Upper lobe of left lung (tissue), 6 donors: ENCODE measurements around the gene INSM1. TPM values are rescaled to one million over a fixed set of nuclear protein-coding genes. Genes with fewer than 3 reads are reported as not detected.

Source experiments
- ATAC-seq, 2 donors: fragments of 200-7000 bp; cut with Tn5 transposase; one replicate each; pipeline ENCODE4 v1.9.1; 2022; ENCODE audit warnings: mild to moderate bottlenecking in 2 of 2, moderate library complexity in 2 of 2; ENCODE audit not compliant: low FRiP score in 2 of 2
- DNase-seq, 2 donors: peaks; one replicate each; pipeline ENCODE4 v3.0.0-alpha.2; 2019 to 2020
- H3K27ac ChIP-seq, 4 donors: fragments of 200-600 bp; sonication (generic); one replicate each; pipeline ENCODE4 v1.5.1; 2016 to 2019
- H3K27me3 ChIP-seq, 4 donors: fragments of 200-600 bp; sonication (generic); one replicate each; pipeline ENCODE4 v1.5.1; 2017 to 2019
- H3K36me3 ChIP-seq, 4 donors: fragments of 200-600 bp; sonication (generic); one replicate each; pipeline ENCODE4 v1.5.1; 2016 to 2019
- H3K4me1 ChIP-seq, 4 donors: fragments of 200-600 bp; sonication (generic); one replicate each; pipeline ENCODE4 v1.5.1; 2018 to 2019
- H3K4me3 ChIP-seq, 4 donors: fragments of 200-600 bp; sonication (generic); one replicate each; pipeline ENCODE4 v1.5.1; 2017 to 2019; ENCODE audit warnings: mild to moderate bottlenecking in 2 of 4, moderate library complexity in 1 of 4
- H3K9me3 ChIP-seq, 4 donors: fragments of 200-600 bp; sonication (generic); one replicate each; pipeline ENCODE4 v1.5.1; 2018 to 2019
- CTCF ChIP-seq, 6 experiments: fragments of 450-650 bp in 4 of 6; fragments of 200-600 bp in 2 of 6; sonication (generic) in 2 of 6; IDR thresholded peaks; one replicate each; pipeline ENCODE4 v1.5.1; 2016 to 2019; ENCODE audit warnings: antibody characterized with exemption in 6 of 6
- EP300 ChIP-seq, 4 donors: sonication (generic); formaldehyde crosslinking; IDR thresholded peaks; one replicate each; pipeline ENCODE4 v1.5.1; 2017; ENCODE audit warnings: antibody characterized with exemption in 4 of 4, control low read depth in 2 of 4
- POLR2A ChIP-seq, 4 donors: fragments of 450-650 bp; IDR thresholded peaks; one replicate each; pipeline ENCODE4 v1.5.1; 2016 to 2017; ENCODE audit warnings: antibody characterized with exemption in 4 of 4, mild to moderate bottlenecking in 2 of 4
- POLR2AphosphoS5 ChIP-seq, 2 donors: sonication (generic); formaldehyde crosslinking; IDR thresholded peaks; one replicate each; pipeline ENCODE4 v1.5.1; 2017; ENCODE audit warnings: antibody characterized with exemption in 2 of 2
- WGBS, 2 donors: methylation state at CpG; one replicate each; pipeline ENCODE4 v1.1.5; 2017 to 2018; 5-methylcytosine and 5-hydroxymethylcytosine counted together
- total RNA-seq, 6 donors: library from RNA; depleted of rRNA in 4 of 6; stranded (reverse); fragments of >200 nt in 4 of 6; gene quantifications; one replicate each; pipeline versions ENCODE4 v1.1.0 to v1.2.1, GENCODE V29; 2016 to 2021
- donor health status: DM: no; HTN: no; CAD: no; lungs with moderate emphysema.
- donor health status: DM: no; HTN: yes; CAD: no; lungs with severe emphysema.

The INSM1 gene
- total RNA-seq, 6 donors from 2014 or later: not detected

- 0 to 7% methylated on average over 3 to 62 of the region's 63 CpGs for WGBS, 2 donors
- H3K27me3 ChIP-seq: peaks cover 0 to 79% (median 53%) of the 10 kb centered on the region in 4 donors
- peaks cover 35 to 59% (median 41%) of the 10 kb centered on the region in 4 donors for H3K4me1 ChIP-seq
- H3K9me3 ChIP-seq: no peaks in the 10 kb centered on the region
- ATAC-seq (no peak), DNase-seq (peak in 1 of 2 donors; percentile 77)
- TF ChIP-seq EP300 (IDR thresholded peaks at IDR 0.05) (no peak), CTCF (IDR thresholded peaks at IDR 0.05) (no peak), POLR2A (IDR thresholded peaks at IDR 0.05) (no peak), POLR2AphosphoS5 (IDR thresholded peaks at IDR 0.05) (no peak)
- H3K27ac ChIP-seq: no peak overlapping the region
- peak overlapping the region in 2 of 4 donors; percentile 35 to 37 for H3K4me3 ChIP-seq
- no peaks in the 10 kb centered on the region for H3K36me3 ChIP-seq
Measured at GRCh38 chr20:20366876-20367574, 879 bp upstream of the INSM1 start.

- DNase-seq: peak in 1 of 2 donors; percentile 80
- Histone ChIP-seq H3K27me3 (peaks cover 0 to 76% (median 51%) of the 10 kb centered on the region in 4 donors), H3K4me1 (peaks cover 34 to 56% (median 38%) of the 10 kb centered on the region in 4 donors), H3K4me3 (peak overlapping the region in 3 of 4 donors; percentile 35 to 37 (median 35)), H3K36me3 (no peaks in the 10 kb centered on the region), H3K9me3 (no peaks in the 10 kb centered on the region), H3K27ac (no peak overlapping the region)
- ATAC-seq: no peak
- TF ChIP-seq POLR2A (IDR thresholded peaks at IDR 0.05): no peak
- TF ChIP-seq CTCF (IDR thresholded peaks at IDR 0.05): no peak
- no peak for TF ChIP-seq EP300 (IDR thresholded peaks at IDR 0.05)
- no peak for TF ChIP-seq POLR2AphosphoS5 (IDR thresholded peaks at IDR 0.05)
- 2% methylated on average over 22 to 24 of the region's 130 CpGs for WGBS, 2 donors
Measured at GRCh38 chr20:20368418-20369249, 730 bp downstream of the INSM1 start.

- peak in 1 of 2 donors; percentile 82 for DNase-seq
Measured at GRCh38 chr20:20369250-20370093, 1.6 kb downstream of the INSM1 start.

More at GRCh38 chr20:20369250-20370093, 1.6 kb downstream of the INSM1 start:
- 5 to 8% methylated on average over 13 to 41 of the region's 86 CpGs for WGBS, 2 donors
- TF ChIP-seq CTCF (IDR thresholded peaks at IDR 0.05): no peak
- no peak for TF ChIP-seq EP300 (IDR thresholded peaks at IDR 0.05)
- no peak for TF ChIP-seq POLR2AphosphoS5 (IDR thresholded peaks at IDR 0.05)
- TF ChIP-seq POLR2A (IDR thresholded peaks at IDR 0.05): no peak
- H3K36me3 ChIP-seq: no peaks in the 10 kb centered on the region
- peaks cover 0 to 68% (median 43%) of the 10 kb centered on the region in 4 donors for H3K27me3 ChIP-seq
- H3K4me1 ChIP-seq: peaks cover 26 to 47% (median 30%) of the 10 kb centered on the region in 4 donors
- H3K9me3 ChIP-seq: no peaks in the 10 kb centered on the region
- no peak overlapping the region for H3K27ac ChIP-seq
- no peak for ATAC-seq
- peak overlapping the region in 3 of 4 donors; percentile 35 to 37 (median 35) for H3K4me3 ChIP-seq
